ENCODE measurements around the gene PPIL4.
"Not testable (repeated sequence)": the region's sequence is repeated elsewhere in the genome, so short reads cannot be mapped to it uniquely, and the experiment has no call there.

PPIL4 gene

DNA sequence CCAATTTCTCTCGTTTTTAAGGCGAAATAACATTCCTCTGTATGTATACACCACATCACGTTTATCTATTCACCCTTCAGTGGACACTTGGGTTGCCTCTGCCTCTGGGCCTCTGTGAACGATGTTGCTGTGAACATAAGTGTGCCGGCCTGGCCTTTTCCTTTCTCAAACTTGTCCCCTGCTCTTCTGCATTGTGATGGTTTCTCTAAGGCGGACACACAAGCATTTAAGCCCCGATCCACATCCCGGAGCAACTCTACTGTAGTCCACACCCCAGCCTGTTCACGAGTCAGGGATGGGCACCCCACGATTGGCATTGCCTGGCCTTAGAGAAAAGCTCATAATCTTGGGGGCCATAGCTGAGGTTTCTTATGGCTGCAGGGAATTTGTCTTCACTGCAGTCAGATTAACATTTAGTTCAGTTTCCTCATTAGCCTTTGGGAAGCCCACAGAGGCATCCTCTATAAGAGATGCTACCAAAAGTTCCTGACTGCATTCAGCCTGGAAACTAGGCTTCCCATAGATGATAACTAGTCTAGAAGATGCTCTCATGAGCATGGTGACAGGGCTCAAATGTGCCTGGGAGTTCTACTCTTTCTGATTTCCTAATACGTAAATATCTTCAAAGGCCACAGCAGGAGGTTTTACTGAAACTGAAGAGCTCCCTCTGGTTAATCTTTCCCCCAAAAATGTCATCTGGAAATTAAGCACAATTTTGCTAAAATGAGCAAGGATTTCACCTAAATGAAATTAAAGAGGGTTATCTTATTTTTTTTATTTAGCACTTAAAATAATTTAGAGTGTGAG, 61.8 kb downstream of the PPIL4 start:
- DNase-seq (ENCODE audit: low read depth in 2 of 2) = no peak

DNA sequence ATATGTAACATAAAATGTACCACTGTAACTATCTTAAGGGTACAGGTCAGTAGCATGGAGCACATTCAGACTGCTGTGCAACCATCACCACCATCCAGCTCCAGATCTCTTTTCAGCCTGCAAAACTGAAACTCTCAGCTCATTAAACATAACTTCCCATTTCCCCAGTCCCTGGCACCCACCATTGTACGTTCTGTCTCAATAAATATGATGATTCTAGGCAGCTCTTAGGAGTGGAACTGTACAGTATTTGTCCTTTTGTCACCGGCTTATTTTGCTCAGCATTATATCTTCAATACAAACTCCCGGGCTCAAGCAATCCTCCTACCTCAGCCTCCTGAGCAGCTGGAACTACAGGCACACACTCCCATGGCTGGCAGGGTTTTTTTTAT, 62.5 kb downstream of the PPIL4 start:
- no peak for DNase-seq (ENCODE audit: low read depth in 2 of 2)

DNA sequence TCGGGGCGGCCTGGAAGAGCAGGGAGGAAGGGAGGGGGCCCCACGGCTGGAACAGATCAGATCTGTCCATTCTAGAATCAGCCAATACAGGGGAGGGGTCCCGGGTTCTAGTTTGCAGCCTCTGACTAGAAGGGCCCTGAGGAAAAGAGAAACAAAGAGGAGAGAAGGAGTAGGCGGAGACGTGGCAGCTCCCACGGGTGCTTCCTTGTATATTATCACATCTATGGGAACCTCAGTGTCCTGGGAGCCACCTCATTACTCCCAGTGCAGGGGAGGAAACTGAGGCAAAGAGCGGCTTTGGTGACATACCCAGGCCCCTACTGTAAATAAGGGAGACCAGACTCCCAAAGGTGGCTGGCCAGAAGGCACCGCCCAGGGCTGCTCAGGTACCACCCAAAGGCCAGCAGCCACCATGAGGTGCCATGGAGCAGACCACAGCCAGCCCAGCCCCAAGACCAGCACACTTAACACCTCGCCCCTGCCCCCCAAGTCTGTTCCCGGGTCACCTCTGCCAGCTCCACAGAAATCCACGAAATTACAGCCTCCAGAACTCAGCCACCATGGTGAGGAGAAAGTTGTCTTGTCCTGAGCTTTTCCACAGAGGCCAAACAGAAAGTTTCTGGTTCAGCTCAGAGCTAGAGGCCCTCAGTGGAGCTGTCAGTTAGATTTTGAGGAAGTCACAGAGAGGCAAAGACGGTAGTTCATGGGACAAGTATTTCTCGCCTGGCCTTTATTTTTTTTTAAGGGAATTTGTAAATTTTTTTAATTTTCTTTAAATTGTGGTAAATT, 63.1 kb downstream of the PPIL4 start:
- no peak for DNase-seq (ENCODE audit: low read depth in 2 of 2)

DNA sequence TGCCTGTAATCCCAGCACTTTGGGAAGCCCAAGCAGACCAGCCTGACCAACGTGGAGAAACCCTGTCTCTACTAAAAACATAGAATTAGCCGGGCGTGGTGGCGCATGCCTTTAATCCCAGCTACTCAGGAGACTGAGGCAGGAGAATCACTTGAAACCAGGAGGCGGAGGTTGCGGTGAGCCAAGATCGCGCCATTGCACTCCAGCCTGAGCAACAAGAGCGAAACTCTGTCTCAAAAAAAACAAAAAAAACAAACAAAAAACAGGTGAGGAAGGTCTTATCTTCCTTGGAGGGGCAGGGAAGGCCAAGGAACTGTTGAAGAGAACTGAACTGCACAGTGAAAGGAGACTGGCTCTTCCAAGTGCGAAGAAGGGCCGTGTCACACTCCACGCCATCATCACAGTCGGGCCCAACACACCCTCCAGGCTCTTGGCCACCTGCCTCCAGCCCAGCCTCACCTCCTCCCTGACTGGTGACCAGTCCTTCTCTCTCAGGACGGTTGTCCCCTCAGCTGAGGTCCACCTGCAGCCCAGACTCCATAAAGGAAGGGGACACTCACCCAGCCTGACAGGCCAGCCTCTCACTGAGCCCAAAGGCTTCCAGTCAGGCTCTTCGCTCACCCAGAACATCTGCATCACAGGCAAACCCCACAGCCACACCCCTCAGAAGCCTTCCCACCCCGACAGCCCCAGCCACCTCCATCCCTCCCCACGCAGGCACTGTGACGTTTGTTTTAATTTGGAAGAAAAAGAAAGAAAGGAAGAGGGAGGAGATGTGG, 65.2 kb downstream of the PPIL4 start:
- DNase-seq (ENCODE audit: low read depth in 2 of 2) = no peak

DNA sequence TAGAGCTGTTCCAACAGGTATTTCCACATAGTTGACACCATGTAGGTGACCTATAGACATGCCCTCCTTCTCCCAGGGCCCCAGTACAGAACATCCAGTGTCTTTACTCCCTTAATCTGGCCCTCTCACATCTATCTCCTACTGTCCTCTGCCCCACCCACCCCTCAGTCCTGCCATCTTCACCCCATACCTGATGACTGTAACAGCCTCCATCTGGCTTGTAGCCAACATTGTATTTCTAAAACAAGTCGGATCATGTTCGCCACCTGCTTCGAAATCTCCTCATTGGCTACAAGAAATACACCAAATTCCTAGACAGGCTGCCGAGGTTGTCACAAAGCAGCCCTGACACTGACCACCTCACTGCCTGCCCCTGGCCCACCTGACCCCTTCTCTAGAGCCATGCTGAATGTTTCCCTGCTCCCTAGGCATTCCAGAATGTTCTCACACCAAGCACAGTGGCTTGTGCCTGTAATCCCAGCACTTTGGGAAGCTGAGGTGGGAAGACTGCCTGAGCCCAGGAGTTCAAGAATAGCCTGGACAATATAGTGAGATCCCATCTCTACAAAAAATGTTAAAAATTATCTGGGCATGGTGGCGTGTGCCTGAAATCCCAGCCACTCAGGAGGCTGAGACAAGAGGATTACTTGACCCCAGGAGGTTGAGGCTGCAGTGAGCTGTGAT, 67.1 kb downstream of the PPIL4 start:
- no peak for DNase-seq (ENCODE audit: low read depth in 2 of 2)

DNA sequence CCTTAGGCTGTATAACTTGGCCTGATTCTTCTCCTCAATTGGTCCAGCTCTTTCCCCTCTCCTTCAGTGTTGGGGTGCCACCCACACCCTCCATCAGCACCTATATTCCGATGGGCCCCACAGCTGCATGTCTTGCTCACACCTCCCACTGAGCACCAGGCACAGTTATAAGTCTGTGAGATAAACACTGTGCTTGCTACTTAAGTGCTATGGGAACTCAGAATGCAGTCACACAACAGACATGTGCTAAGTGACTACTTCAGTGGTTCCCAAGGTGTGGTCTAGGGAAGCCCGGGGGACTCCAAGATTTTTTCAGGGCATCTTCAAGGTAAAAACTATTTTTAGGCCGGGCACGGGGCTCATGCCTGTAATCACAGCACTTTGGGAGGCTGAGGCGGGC, 68.3 kb downstream of the PPIL4 start:
- DNase-seq (ENCODE audit: low read depth in 2 of 2) = no peak

DNA sequence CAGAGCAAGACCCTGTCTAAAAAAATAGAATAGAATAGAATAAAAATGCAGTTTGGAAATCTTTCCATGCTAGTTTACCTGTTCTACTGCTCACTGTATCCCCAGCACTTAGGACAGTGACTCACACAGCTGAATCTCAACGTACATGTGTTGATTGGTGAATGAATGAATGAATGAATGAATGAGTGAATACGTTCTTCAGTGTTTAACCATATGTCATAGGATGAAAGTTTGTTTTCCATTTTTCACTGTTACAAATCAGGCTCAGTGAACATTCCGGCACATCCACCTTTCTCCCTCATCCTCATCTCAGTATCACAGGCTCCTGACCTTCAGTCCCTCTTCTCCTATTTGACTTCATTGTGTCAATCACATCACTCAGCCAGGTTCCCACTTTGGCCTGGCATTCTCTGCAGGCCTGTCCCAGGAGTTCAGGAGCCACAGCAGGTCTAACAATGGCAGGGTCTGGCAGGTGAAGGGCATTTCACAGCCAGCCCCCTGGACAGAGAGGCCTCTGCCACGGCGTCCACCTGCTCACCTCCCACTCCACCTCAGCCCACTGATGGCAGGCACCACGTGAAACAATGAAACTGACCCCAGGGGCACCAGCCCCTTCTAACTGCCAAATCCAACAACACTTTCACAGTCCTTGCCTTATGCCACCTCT, 68.9 kb downstream of the PPIL4 start:
- no peak for DNase-seq (ENCODE audit: low read depth in 2 of 2)

DNA sequence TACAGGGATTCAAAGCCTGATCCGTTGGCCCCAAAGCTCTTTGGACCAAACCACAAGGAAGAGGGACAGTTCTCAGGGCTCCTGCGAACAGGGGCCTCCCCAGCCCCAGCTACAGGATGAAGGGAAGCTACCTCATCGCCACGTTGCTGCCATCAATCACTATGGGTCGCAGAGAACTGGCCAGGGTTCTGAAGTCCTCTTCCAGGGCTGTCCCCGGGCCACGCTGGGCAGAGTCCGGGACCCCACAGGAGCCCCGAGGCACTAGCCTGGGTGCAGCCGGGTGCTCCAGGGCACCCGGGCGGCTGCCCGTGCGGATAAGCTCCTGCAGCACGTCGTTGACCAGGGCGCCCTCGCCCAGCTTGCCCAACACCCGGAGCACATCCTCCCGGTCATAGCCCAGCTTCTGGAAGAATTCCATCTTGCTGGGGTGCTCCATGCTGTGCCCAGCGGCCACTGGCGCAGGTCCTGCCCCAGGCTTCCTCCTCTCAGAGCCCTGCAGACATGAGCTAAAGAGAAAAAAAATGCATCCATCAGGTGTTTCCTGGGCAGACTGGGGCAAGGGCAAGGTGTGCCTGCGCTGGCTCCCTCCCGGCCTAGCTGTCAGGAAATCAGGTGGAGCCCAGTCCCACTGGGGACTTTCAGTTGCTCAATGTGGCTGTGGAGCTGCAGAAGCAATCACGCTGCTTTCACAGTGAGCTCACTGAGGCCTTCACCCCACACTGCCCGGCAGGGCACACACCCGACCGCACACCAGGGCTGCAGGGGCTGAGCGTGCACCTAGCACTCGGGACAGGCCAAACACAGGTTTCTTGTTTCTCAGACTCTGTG, 71.5 kb downstream of the PPIL4 start:
- DNase-seq (ENCODE audit: low read depth in 2 of 2) = no peak

DNA sequence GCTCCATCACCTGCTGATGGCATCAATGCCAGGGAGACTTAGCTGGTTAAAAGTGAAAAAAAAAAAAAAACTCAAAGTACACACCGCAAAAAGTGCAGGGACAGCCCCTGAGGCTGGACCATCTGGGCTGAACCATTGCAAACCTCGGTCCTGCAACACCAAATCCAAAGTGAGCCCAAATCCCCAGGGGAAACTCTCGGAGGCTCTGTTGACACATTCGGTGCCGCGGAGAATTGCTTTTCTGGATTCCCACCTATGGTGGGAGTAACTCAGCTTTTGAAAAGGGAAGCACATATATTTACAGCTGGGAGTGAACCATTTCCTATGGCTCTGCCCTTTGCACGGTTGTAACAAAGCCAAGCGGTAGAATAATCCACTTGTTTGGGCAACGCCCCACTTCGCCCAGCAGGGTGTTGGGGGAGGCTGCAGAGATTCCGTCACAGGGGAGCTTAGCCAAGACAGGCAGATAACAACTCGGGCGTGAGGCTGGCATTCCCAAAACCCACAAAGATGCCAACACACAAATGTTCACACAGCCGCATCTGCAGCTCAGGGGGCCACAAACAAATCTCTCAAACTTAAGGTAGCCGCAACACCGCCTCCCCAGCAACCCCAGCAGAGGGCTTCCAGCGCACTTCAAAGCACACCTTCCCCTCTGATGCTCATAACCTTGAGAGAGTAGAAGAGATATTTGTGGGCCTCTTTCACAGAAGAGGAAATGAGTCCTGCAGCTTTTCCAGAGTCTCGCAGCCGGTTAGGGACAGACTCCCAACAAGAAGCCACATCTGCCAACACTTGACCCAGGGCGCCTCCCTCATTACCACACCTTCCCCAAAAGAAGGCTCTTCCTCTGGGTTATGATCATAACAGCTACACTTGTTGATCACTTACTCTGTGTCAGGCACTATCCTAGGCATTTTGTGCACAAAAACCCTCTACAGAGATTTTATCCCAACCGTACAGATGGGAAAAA, 72.5 kb downstream of the PPIL4 start:
- no peak for DNase-seq (ENCODE audit: low read depth in 2 of 2)

DNA sequence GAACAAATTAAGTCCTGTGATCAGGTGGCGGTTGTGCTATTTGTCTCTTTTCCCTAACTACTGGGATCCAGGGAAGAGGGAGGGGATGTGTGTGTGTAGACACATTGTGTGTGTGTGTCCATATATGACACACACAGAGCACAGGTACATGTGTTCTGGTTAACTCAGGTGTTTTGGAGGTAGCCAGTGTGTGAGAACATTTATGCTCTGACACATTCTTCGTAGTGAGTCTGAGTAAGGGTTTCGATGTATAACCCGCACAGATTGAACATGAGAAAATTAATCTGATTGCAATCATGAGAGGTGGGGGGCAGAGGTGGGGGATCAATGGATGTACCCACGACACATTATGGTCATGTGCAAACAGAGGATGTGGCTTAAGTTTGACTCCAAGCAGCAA, 73.6 kb downstream of the PPIL4 start:
- no peak for DNase-seq (ENCODE audit: low read depth in 2 of 2)

DNA sequence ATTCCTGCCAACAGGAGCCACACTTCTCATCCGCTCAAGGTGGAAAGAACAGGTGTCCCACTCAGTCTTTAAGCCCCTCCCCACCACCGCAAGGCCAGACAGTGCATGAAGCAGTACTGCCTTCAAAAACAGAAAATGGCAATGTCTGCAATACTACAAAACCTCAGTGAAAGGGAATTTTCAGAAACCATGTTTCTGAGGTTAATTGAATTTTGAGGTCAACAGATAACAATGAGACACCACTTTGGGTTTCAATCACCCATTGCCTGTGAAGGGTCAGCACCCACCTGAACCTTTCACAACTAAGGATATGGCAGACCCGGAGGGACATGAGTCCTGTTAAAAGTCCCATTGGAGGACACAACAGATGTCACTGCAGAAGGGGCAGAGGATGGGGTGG, 74.0 kb downstream of the PPIL4 start:
- DNase-seq (ENCODE audit: low read depth in 2 of 2) = no peak

DNA sequence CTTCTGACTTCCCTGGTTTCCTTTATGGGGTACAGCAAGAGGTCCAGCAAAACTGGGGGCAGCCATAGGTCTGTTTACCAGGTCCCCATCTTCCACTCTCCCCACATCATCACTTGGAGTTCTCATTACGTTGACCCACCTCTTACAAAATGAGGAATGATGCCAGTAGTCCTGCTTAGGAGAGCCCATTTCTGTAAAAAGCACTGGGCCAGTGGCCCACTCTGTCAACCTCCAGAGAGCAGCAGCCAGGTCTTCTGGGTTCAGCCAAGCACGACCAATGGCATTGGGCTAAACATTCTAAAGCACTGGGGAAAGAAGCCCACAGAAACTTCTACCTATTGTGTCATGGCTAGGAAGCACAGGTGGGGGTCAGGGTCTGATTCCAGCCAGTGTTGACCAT, 74.9 kb downstream of the PPIL4 start:
- no peak for DNase-seq (ENCODE audit: low read depth in 2 of 2)

DNA sequence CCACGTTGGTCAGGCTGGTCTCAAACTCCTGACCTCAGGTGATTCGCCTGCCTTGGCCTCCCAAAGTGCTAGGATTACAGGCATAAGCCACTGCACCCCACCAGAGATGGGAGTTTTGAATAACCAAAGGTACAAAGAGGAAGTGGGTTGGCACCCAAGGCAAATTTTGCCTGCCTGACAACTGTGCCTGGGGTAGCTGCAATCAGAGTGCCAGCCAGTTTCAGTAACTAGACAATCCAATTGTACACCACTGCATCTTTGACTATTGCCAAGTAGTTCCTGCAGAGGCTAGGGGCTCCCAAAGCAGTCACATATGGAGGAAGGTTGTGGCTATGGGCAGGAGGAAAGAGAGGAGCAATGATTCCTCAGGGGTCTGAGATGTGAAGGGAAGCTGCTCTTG, 77.7 kb downstream of the PPIL4 start:
- no peak for DNase-seq (ENCODE audit: low read depth in 2 of 2)

DNA sequence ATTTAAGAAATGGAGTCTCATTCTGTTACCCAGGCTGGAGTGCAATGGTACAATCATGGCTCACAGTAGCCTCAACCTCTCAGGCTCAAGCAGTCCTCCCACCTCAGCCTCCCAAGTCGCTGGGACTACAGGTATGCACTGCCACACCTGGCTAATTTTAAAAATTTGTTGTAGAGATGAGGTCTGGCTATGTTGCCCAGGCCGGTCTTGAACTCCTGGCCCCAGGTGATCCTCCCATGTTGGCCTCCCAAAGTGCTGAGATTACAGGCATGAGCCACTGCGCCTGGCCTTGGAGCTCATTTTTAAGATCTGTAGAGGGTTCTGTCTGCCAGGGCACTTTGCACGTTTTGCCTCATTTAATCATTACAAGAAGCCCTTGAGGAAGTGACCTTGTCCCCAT, 78.6 kb downstream of the PPIL4 start:
- no peak for DNase-seq (ENCODE audit: low read depth in 2 of 2)

DNA sequence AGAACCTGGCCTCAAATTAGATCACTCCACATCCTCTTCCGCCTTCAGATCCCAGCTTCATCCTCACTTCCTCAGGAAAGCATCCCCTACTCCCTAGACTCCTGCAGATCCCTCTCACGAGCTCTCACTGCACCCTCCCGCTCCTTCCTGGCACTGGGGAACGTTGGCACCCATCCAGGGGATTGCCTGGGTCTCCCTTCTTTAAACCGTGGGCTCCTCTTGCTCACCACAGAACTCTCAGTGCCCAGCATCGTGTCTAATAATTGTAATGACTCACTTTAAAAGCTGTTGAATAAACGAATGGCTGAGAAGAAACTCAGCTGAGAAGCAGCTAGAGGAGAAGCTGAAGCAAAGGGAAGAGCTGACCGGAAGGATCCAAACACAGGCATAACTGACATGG, 81.4 kb downstream of the PPIL4 start:
- DNase-seq (ENCODE audit: low read depth in 2 of 2) = no peak

DNA sequence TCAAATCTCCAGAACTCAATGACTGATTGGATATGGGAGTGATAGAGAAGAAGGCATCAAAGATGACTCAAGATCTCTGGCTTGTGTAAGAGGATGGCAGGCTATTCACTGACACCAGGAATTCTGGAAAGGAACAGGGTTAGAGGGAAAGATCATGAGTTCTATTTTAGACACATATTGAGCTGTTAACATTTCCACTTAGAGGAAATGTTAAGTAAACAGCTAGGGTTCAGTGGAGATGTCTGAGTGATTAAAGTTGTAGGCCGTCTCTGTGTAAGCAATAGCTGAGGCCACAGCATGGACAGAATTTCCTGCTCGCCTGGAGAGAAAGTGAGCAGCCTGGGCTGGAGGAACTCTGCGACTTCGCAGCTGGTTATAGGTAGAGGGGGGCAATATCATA, 82.1 kb downstream of the PPIL4 start:
- DNase-seq (ENCODE audit: low read depth in 2 of 2) = no peak

DNA sequence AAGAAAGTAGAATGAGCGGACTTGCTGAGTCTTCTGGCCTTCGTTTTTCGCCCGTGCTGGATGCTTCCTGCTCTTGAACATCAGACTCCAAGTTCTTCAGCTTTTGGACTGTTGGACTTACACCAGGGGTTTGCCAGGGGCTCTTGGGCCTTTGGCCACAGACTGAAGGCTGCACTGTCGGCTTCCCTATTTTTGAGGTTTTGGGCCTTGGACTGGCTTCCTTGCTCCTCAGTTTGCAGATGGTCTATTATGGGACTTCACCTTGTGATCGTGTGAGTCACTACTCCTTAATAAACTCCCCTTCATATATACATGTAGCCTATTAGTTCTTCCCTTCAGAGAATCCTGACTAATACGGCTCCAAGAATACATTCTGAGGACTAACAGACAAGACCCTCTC, 83.1 kb downstream of the PPIL4 start:
- not testable (repeated sequence) for DNase-seq (ENCODE audit: low read depth in 2 of 2)

DNA sequence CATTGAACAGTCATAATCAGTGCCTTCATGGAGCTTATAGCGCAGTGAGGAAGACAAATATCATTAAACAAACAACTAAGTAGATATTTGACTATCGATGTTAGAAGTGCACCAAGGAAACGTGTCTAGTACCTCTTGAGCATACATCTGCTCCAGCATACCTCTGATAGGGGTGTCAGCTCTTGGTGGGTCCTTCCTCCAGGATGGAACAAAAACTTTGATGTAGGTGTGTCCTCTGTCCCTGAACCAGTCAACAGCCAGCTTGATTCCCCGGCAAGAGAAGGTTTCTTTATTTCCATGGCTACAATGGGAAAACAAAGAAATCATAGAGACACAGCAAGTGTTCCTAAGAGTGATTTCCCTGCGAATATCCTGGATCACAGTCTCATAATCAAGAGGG, 84.2 kb downstream of the PPIL4 start:
- DNase-seq (ENCODE audit: low read depth in 2 of 2) = no peak

DNA sequence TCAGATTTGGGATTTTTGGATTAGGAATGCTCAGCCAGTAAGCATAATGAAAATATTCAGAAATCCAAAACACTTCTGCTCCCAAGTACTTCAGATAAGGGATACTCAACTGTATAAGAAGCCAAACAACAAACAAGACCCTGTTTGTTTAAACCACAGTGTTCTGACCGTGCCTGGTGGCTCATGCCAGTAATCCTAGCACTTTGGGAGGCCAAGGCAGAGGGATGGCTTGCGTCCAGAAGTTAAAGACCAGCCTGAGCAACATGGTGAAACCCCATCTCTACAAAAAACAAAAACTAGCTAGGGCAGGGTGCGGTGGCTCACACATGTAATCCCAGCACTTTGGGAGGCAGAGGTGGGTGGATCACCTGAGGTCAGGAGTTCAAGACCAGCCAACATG, 85.6 kb downstream of the PPIL4 start:
- not testable (repeated sequence) for DNase-seq (ENCODE audit: low read depth in 2 of 2)
